Measurements from ENCODE around the gene HCAR2.
"Not testable (repeated sequence)": the region's sequence is repeated elsewhere in the genome, so short reads cannot be mapped to it uniquely, and the experiment has no call there.

Gene HCAR2

GRCh38 chr12:122681814-122682213 lies 21.3 kb downstream of the HCAR2 start:
- no peak overlapping the region for H3K4me3 ChIP-seq (ENCODE audit: control insufficient read depth, low read depth, low read length)
- TF ChIP-seq CTCF (conservative IDR thresholded peaks at IDR 0.05; ENCODE audit: control insufficient read depth, insufficient read depth, low read depth, low read length) = no peak
- peak; percentile 73 for DNase-seq (ENCODE audit: low read depth)

- DNase-seq (ENCODE audit: low read depth); H3K4me3 ChIP-seq (ENCODE audit: control insufficient read depth, low read depth, low read length): not testable (repeated sequence)
Observed at GRCh38 chr12:122680989-122681388, 22.2 kb downstream of the HCAR2 start.

GRCh38 chr12:122676781-122677180 lies 26.4 kb downstream of the HCAR2 start:
- not testable (repeated sequence) for H3K4me3 ChIP-seq (ENCODE audit: control insufficient read depth, low read depth, low read length); DNase-seq (ENCODE audit: low read depth)

DNA sequence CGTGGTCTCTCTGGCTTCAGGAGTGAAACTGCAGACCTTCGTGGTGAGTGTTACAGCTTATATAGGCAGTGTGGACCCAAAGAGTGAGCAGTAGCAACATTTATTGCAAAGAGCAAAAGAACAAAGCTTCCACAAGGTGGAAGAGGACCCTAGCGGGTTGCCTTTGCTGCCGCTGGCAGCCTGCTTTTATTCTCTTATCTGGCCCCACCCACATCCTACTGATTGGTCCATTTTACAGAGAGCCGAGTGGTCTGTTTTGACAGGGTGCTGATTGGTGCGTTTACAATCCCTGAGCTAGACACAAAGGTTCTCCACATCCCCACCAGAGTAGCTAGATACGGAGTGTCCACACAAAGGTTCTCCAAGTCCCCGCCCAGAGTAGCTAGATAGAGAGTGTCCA lies 27.1 kb downstream of the HCAR2 start:
- DNase-seq (ENCODE audit: low read depth); H3K4me3 ChIP-seq (ENCODE audit: control insufficient read depth, low read depth, low read length): not testable (repeated sequence)

GRCh38 chr12:122672515-122672914 lies 30.6 kb downstream of the HCAR2 start:
- TF ChIP-seq CTCF (conservative IDR thresholded peaks at IDR 0.05; ENCODE audit: control insufficient read depth, insufficient read depth, low read depth, low read length) = no peak
- DNase-seq (ENCODE audit: low read depth) = no peak
- H3K4me3 ChIP-seq (ENCODE audit: control insufficient read depth, low read depth, low read length) = no peak overlapping the region

DNA sequence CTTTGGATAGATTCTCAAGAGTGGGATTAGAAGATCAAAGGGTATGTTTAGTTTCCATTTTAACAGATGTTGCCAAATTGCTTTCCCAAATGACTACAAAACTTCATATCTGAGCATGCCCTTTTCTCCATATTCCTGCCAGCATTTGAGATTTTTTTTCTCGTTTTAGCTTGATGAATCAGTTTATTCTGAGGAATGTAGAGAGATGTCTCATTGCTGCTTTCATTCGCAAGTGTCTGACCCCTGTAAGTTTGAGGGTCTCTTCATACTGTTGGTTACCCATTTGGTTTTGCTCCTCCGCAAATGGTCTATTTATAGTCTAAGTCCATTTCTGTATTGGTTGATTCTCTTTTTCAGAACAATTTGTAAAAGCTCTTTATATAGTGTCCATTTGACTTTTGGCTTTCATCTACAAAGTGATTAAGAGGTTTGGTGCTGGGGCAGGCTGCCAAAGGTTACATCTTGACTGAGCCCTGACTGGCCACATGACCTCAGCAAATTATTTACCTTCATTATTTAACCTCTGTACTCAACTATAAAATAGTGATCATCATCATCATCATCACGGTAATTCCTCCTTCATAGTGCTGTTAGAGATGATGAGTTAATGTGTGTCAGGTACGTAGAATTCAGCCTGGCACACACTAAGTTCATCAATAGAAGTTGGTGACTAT lies 33.6 kb downstream of the HCAR2 start:
- no peak for TF ChIP-seq CTCF (conservative IDR thresholded peaks at IDR 0.05; ENCODE audit: control insufficient read depth, insufficient read depth, low read depth, low read length)
- no peak overlapping the region for H3K4me3 ChIP-seq (ENCODE audit: control insufficient read depth, low read depth, low read length)
- peak; percentile 94 for DNase-seq (ENCODE audit: low read depth)

GRCh38 chr12:122668268-122668667 lies 34.9 kb downstream of the HCAR2 start:
- no peak overlapping the region for H3K4me3 ChIP-seq (ENCODE audit: control insufficient read depth, low read depth, low read length)
- no peak for TF ChIP-seq CTCF (conservative IDR thresholded peaks at IDR 0.05; ENCODE audit: control insufficient read depth, insufficient read depth, low read depth, low read length)
- no peak for DNase-seq (ENCODE audit: low read depth)

- no peak for DNase-seq (ENCODE audit: low read depth)
- H3K4me3 ChIP-seq (ENCODE audit: control insufficient read depth, low read depth, low read length) = no peak overlapping the region
- TF ChIP-seq CTCF (conservative IDR thresholded peaks at IDR 0.05; ENCODE audit: control insufficient read depth, insufficient read depth, low read depth, low read length) = no peak
Observed at GRCh38 chr12:122665759-122666158, 37.4 kb downstream of the HCAR2 start.
